Endodermal cell (in vitro differentiated cells): ENCODE data around the gene NFIC. TPM values are rescaled to one million over a fixed set of nuclear protein-coding genes. Genes with fewer than 3 reads are reported as not detected.
"Not testable (repeated sequence)": the region's sequence is repeated elsewhere in the genome, so short reads cannot be mapped to it uniquely, and the experiment has no call there.

ENCODE experiments used
- DNase-seq: peaks from one replicate; pipeline ENCODE4 v3.0.0-alpha.2; 2017
- H3K27ac ChIP-seq: 2 replicates; pipeline ENCODE4 v1.5.1; 2013; ENCODE audit warnings: mild to moderate bottlenecking, low read depth, low read length, moderate library complexity
- H3K27me3 ChIP-seq: 2 replicates; pipeline ENCODE4 v1.6.1; 2013; ENCODE audit warnings: mild to moderate bottlenecking, low read length, moderate library complexity; ENCODE audit not compliant: insufficient read depth, control insufficient read depth, poor library complexity, severe bottlenecking
- H3K36me3 ChIP-seq: 2 replicates; pipeline ENCODE4 v1.7.0; 2013; ENCODE audit warnings: mild to moderate bottlenecking, low read length, moderate library complexity; ENCODE audit not compliant: control insufficient read depth, insufficient read depth
- H3K4me1 ChIP-seq: one replicate; pipeline ENCODE4 v1.7.0; 2013; ENCODE audit warnings: low read length; ENCODE audit not compliant: control insufficient read depth, insufficient read depth
- H3K4me3 ChIP-seq: 2 replicates; pipeline ENCODE4 v1.5.1; 2013; ENCODE audit warnings: mild to moderate bottlenecking, low read length, moderate library complexity
- H3K9ac ChIP-seq: 2 replicates; pipeline ENCODE4 v1.6.1; 2013; ENCODE audit warnings: mild to moderate bottlenecking, low read length, moderate library complexity; ENCODE audit not compliant: poor library complexity, severe bottlenecking; ENCODE audit errors: extremely low read depth
- H3K9me3 ChIP-seq: 2 replicates; pipeline ENCODE4 v1.6.1; 2013; ENCODE audit warnings: mild to moderate bottlenecking, low read length, moderate library complexity; ENCODE audit not compliant: control insufficient read depth
- H3K27ac Mint-ChIP-seq: 2 replicates; pipeline ENCODE4 v1.8.0; 2020; ENCODE audit warnings: mixed read lengths
- H3K27me3 Mint-ChIP-seq: 2 replicates; pipeline ENCODE4 v1.8.0; 2021; ENCODE audit warnings: mild to moderate bottlenecking, mixed read lengths; ENCODE audit not compliant: insufficient read depth
- H3K36me3 Mint-ChIP-seq: 2 replicates; pipeline ENCODE4 v1.8.0; 2020; ENCODE audit warnings: low read depth, mixed read lengths
- H3K4me1 Mint-ChIP-seq: 2 replicates; pipeline ENCODE4 v1.8.0; 2020; ENCODE audit warnings: mixed read lengths
- H3K4me3 Mint-ChIP-seq: 2 replicates; pipeline ENCODE4 v1.8.0; 2020; ENCODE audit warnings: mild to moderate bottlenecking, moderate library complexity, mixed read lengths
- H3K9me3 Mint-ChIP-seq: 2 replicates; pipeline ENCODE4 v1.8.0; 2020; ENCODE audit warnings: mild to moderate bottlenecking, mixed read lengths
- CTCF ChIP-seq: fragments of 200-600 bp; sonication (generic); conservative IDR thresholded peaks from 2 replicates; pipeline ENCODE4 v1.5.0; 2021; ENCODE audit warnings: antibody characterized with exemption, mild to moderate bottlenecking
- WGBS, 2 experiments: methylation state at CpG; one replicate each; pipeline versions ENCODE4 v1.1.5 to v1.1.7; 2013; ENCODE audit warnings: missing lambda C conversion rate in 2 of 2, mixed read lengths in 1 of 2; ENCODE audit not compliant: insufficient coverage in 1 of 2, insufficient read length in 1 of 2; 5-methylcytosine and 5-hydroxymethylcytosine counted together
- total RNA-seq, 2 donors: library from RNA; stranded (reverse); fragmentation: NEBNext Ultra II Directional in 1 of 2; extraction: Animal tissue kit (Norgen Biotek cat#: 25700) in 1 of 2; gene quantifications; 2 replicates in 1 of 2; 3 replicates in 1 of 2; pipeline ENCODE4 v1.2.1, GENCODE V29; 2021

The NFIC gene
- total RNA-seq, 2 donors from 2014 or later = 5.2 to 6.6 TPM

- Mint-ChIP-seq H3K36me3 (no peaks in the 10 kb centered on the region), H3K27me3 (peaks cover 3% of the 10 kb centered on the region), H3K27ac (no peak overlapping the region), H3K9me3 (no peaks in the 10 kb centered on the region), H3K4me3 (no peak overlapping the region), H3K4me1 (peaks cover 4% of the 10 kb centered on the region)
- no peak for DNase-seq
- TF ChIP-seq CTCF = no peak
- no peaks in the 10 kb centered on the region for H3K27me3 ChIP-seq
- H3K9ac ChIP-seq = no peak overlapping the region
- no peak overlapping the region for H3K4me3 ChIP-seq
- no peaks in the 10 kb centered on the region for H3K4me1 ChIP-seq
- H3K36me3 ChIP-seq = no peaks in the 10 kb centered on the region
- no peaks in the 10 kb centered on the region for H3K9me3 ChIP-seq
- H3K27ac ChIP-seq = no peak overlapping the region
- WGBS, 2 experiments = 91 to 94% methylated on average over 20 to 42 of the region's 42 CpGs
These were observed 21.5 kb downstream of the NFIC start for GRCh38 chr19:3387645-3388589.

GRCh38 chr19:3389446-3389778 lies 23.0 kb downstream of the NFIC start:
- H3K9ac ChIP-seq = no peak overlapping the region
- Mint-ChIP-seq H3K9me3 (no peaks in the 10 kb centered on the region), H3K4me3 (no peak overlapping the region), H3K36me3 (no peaks in the 10 kb centered on the region), H3K27ac (no peak overlapping the region), H3K27me3 (peaks cover 3% of the 10 kb centered on the region), H3K4me1 (peaks cover 4% of the 10 kb centered on the region)
- H3K9me3 ChIP-seq = no peaks in the 10 kb centered on the region
- H3K27me3 ChIP-seq = no peaks in the 10 kb centered on the region
- DNase-seq = no peak
- TF ChIP-seq CTCF = no peak
- no peaks in the 10 kb centered on the region for H3K36me3 ChIP-seq
- H3K27ac ChIP-seq = no peak overlapping the region
- WGBS, 2 experiments = 78 to 89% methylated on average over 6 to 9 of the region's 9 CpGs
- no peak overlapping the region for H3K4me3 ChIP-seq
- H3K4me1 ChIP-seq = no peaks in the 10 kb centered on the region

GRCh38 chr19:3389876-3390371 lies 23.5 kb downstream of the NFIC start:
- Mint-ChIP-seq H3K27me3 (peaks cover 4% of the 10 kb centered on the region), H3K9me3 (no peaks in the 10 kb centered on the region)
- H3K27ac ChIP-seq = no peak overlapping the region

GRCh38 chr19:3391911-3392310 lies 25.5 kb downstream of the NFIC start:
- not testable (repeated sequence) for H3K27me3 Mint-ChIP-seq, H3K27ac Mint-ChIP-seq, H3K36me3 Mint-ChIP-seq, H3K9ac ChIP-seq, H3K27me3 ChIP-seq, H3K9me3 Mint-ChIP-seq, H3K27ac ChIP-seq, H3K36me3 ChIP-seq, H3K9me3 ChIP-seq, H3K4me1 Mint-ChIP-seq, H3K4me3 ChIP-seq, DNase-seq, H3K4me3 Mint-ChIP-seq, H3K4me1 ChIP-seq
- WGBS, 2 experiments = 91 to 93% methylated on average over 7 to 9 of the region's 9 CpGs

More at GRCh38 chr19:3389876-3390371, 23.5 kb downstream of the NFIC start:
- TF ChIP-seq CTCF = no peak
- H3K27ac Mint-ChIP-seq = no peak overlapping the region
- H3K9me3 ChIP-seq = no peaks in the 10 kb centered on the region
- peaks cover 4% of the 10 kb centered on the region for H3K4me1 Mint-ChIP-seq
- no peaks in the 10 kb centered on the region for H3K27me3 ChIP-seq
- no peaks in the 10 kb centered on the region for H3K4me1 ChIP-seq
- no peak overlapping the region for H3K9ac ChIP-seq
- DNase-seq = peak; percentile 76
- no peaks in the 10 kb centered on the region for H3K36me3 Mint-ChIP-seq
- H3K4me3 Mint-ChIP-seq = no peak overlapping the region
- WGBS, 2 experiments = 41 to 58% methylated on average over 9 to 17 of the region's 17 CpGs
- H3K36me3 ChIP-seq = no peaks in the 10 kb centered on the region
- no peak overlapping the region for H3K4me3 ChIP-seq
